ENCODE data around the gene EPOP. TPM values are rescaled to one million over a fixed set of nuclear protein-coding genes. Genes with fewer than 3 reads are reported as not detected.
A peak's percentile ranks its signal among the peaks of the same experiment; 100 is the strongest.

EPOP gene
- total and polyA plus RNA-seq, 2 of the 13 experiments (the other 11 are each of a cell fraction or from before 2014, with no cell fraction given), result 14.7 to 37.8 TPM

DNA sequence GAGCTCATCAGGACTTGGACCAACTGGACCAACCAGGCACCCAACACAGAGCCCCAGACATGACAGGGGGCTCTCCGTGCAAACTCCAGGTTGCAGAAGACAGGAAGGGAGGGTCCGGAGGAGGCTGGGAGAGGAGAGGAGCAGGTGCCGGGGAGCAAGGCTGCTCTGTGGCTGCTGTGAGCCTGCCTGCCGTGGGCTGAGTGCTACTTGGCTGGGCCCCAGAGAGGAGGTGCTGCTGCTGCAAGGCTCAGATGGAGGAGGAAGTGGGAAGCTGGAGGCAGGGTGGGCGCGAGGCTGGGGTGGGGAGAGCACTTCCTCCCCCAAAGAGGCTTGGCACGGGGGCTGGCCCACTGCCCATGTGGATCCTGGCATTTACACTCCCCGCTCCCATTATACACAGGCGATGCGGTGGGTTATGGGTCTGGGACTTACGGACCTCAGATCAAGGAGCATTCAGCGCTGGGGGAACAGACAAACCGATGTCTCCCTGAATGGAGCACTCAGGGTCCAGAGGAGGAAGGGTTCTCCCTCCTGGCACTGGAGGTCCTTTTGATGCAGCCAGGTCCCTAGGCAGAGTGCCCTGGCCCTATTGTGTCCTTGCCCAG is 15.9 kb downstream of the EPOP start (continued):
- peak; percentile 47; the same call in 1 of the 2 replicates for TF ChIP-seq ZNF160 (CRISPR knock-in tag; IDR thresholded peaks at IDR 0.05)
- TF ChIP-seq HNRNPH1 (optimal IDR thresholded peaks at IDR 0.05; ENCODE audit: low read depth, low read length), result peak; percentile 55
- 0 out of 2 replicates have a peak, but pooled peaks have one; percentile 68 for TF ChIP-seq ZNF598 (CRISPR knock-in tag; IDR thresholded peaks at IDR 0.05; ENCODE audit: borderline replicate concordance)
- TF ChIP-seq AKAP8 (CRISPR knock-in tag; IDR thresholded peaks at IDR 0.05), result no peak; the same call in 1 of the 2 replicates
- no peak for TF ChIP-seq ZNF703 (CRISPR knock-in tag; IDR thresholded peaks at IDR 0.05; ENCODE audit: borderline replicate concordance)
- no peak for TF ChIP-seq NFE2 (CRISPR knock-in tag; IDR thresholded peaks at IDR 0.05)
- peak; percentile 33 for TF ChIP-seq AGO1 (IDR thresholded peaks at IDR 0.05; ENCODE audit: low read depth, low read length, poor library complexity, severe bottlenecking)
- TF ChIP-seq, protein P1, sequence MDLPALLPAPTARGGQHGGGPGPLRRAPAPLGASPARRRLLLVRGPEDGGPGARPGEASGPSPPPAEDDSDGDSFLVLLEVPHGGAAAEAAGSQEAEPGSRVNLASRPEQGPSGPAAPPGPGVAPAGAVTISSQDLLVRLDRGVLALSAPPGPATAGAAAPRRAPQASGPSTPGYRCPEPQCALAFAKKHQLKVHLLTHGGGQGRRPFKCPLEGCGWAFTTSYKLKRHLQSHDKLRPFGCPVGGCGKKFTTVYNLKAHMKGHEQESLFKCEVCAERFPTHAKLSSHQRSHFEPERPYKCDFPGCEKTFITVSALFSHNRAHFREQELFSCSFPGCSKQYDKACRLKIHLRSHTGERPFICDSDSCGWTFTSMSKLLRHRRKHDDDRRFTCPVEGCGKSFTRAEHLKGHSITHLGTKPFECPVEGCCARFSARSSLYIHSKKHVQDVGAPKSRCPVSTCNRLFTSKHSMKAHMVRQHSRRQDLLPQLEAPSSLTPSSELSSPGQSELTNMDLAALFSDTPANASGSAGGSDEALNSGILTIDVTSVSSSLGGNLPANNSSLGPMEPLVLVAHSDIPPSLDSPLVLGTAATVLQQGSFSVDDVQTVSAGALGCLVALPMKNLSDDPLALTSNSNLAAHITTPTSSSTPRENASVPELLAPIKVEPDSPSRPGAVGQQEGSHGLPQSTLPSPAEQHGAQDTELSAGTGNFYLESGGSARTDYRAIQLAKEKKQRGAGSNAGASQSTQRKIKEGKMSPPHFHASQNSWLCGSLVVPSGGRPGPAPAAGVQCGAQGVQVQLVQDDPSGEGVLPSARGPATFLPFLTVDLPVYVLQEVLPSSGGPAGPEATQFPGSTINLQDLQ (CRISPR knock-in tag; IDR thresholded peaks at IDR 0.05), result no peak
- TF ChIP-seq SIN3A (IDR thresholded peaks at IDR 0.05; ENCODE audit: borderline replicate concordance, low read depth, low read length), result no peak
- TF ChIP-seq, protein P2, sequence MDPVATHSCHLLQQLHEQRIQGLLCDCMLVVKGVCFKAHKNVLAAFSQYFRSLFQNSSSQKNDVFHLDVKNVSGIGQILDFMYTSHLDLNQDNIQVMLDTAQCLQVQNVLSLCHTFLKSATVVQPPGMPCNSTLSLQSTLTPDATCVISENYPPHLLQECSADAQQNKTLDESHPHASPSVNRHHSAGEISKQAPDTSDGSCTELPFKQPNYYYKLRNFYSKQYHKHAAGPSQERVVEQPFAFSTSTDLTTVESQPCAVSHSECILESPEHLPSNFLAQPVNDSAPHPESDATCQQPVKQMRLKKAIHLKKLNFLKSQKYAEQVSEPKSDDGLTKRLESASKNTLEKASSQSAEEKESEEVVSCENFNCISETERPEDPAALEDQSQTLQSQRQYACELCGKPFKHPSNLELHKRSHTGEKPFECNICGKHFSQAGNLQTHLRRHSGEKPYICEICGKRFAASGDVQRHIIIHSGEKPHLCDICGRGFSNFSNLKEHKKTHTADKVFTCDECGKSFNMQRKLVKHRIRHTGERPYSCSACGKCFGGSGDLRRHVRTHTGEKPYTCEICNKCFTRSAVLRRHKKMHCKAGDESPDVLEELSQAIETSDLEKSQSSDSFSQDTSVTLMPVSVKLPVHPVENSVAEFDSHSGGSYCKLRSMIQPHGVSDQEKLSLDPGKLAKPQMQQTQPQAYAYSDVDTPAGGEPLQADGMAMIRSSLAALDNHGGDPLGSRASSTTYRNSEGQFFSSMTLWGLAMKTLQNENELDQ (CRISPR knock-in tag; IDR thresholded peaks at IDR 0.05; ENCODE audit: borderline replicate concordance), result no peak
- TF ChIP-seq MAFG (CRISPR knock-in tag; IDR thresholded peaks at IDR 0.05), result no peak
- peak; percentile 28; the same call in 1 of the 2 replicates for TF ChIP-seq RXRA (CRISPR knock-in tag; IDR thresholded peaks at IDR 0.05)
- TF ChIP-seq, protein P3, sequence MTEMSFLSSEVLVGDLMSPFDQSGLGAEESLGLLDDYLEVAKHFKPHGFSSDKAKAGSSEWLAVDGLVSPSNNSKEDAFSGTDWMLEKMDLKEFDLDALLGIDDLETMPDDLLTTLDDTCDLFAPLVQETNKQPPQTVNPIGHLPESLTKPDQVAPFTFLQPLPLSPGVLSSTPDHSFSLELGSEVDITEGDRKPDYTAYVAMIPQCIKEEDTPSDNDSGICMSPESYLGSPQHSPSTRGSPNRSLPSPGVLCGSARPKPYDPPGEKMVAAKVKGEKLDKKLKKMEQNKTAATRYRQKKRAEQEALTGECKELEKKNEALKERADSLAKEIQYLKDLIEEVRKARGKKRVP (CRISPR knock-in tag; IDR thresholded peaks at IDR 0.05), result no peak
- no peak for TF ChIP-seq ZNF614 (CRISPR knock-in tag; IDR thresholded peaks at IDR 0.05; ENCODE audit: borderline replicate concordance)
- TF ChIP-seq, protein P4, sequence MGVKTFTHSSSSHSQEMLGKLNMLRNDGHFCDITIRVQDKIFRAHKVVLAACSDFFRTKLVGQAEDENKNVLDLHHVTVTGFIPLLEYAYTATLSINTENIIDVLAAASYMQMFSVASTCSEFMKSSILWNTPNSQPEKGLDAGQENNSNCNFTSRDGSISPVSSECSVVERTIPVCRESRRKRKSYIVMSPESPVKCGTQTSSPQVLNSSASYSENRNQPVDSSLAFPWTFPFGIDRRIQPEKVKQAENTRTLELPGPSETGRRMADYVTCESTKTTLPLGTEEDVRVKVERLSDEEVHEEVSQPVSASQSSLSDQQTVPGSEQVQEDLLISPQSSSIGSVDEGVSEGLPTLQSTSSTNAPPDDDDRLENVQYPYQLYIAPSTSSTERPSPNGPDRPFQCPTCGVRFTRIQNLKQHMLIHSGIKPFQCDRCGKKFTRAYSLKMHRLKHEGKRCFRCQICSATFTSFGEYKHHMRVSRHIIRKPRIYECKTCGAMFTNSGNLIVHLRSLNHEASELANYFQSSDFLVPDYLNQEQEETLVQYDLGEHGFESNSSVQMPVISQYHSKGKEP (CRISPR knock-in tag; IDR thresholded peaks at IDR 0.05), result no peak
- no peak for TF ChIP-seq ZNF761 (CRISPR knock-in tag; conservative IDR thresholded peaks at IDR 0.05)
- TF ChIP-seq MEIS1 (CRISPR knock-in tag; IDR thresholded peaks at IDR 0.05; ENCODE audit: borderline replicate concordance), result 0 out of 2 replicates have a peak, but pooled peaks have one; percentile 19
- TF ChIP-seq, protein P5, sequence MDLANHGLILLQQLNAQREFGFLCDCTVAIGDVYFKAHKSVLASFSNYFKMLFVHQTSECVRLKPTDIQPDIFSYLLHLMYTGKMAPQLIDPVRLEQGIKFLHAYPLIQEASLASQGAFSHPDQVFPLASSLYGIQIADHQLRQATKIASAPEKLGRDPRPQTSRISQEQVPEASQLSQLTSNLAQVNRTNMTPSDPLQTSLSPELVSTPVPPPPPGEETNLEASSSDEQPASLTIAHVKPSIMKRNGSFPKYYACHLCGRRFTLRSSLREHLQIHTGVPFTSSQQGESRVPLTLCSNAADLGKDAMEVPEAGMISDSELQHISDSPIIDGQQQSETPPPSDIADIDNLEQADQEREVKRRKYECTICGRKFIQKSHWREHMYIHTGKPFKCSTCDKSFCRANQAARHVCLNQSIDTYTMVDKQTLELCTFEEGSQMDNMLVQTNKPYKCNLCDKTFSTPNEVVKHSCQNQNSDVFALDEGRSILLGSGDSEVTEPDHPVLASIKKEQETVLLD (CRISPR knock-in tag; IDR thresholded peaks at IDR 0.05; ENCODE audit: low read depth), result no peak
- peak; percentile 69; the same call in 1 of the 2 replicates for TF ChIP-seq ZSCAN31 (CRISPR knock-in tag; IDR thresholded peaks at IDR 0.05; ENCODE audit: low read depth)
